Aorta (tissue), 5 donors: Measurements from ENCODE around the gene PEMT. TPM values are rescaled to one million over a fixed set of nuclear protein-coding genes. Genes with fewer than 3 reads are reported as not detected.

ENCODE experiments used
- ATAC-seq: fragments of 200-7000 bp; cut with Tn5 transposase; one replicate; pipeline ENCODE4 v1.9.1; 2022; ENCODE audit warnings: moderate library complexity; ENCODE audit not compliant: low FRiP score
- DNase-seq, 2 donors: peaks; one replicate each; pipeline ENCODE4 v3.0.0-alpha.2; 2020
- H3K27ac ChIP-seq, 2 donors: one replicate each; pipeline ENCODE4 v1.5.1; 2013; ENCODE audit warnings: low read length in 2 of 2, mild to moderate bottlenecking in 2 of 2, moderate library complexity in 2 of 2, control low read depth in 1 of 2, inconsistent platforms in 1 of 2, low read depth in 1 of 2
- H3K27me3 ChIP-seq, 2 donors: one replicate each; pipeline ENCODE4 v1.6.1; 2013; ENCODE audit warnings: control low read depth in 1 of 2, low read length in 1 of 2, mild to moderate bottlenecking in 1 of 2, moderate library complexity in 1 of 2; ENCODE audit not compliant: insufficient read depth in 2 of 2, control insufficient read depth in 1 of 2
- H3K36me3 ChIP-seq, 2 donors: one replicate each; pipeline ENCODE4 v1.6.1; 2013; ENCODE audit warnings: control low read depth in 1 of 2, low read length in 1 of 2, mild to moderate bottlenecking in 1 of 2; ENCODE audit not compliant: insufficient read depth in 2 of 2, control insufficient read depth in 1 of 2
- H3K4me1 ChIP-seq, 2 donors: one replicate each; pipeline ENCODE4 v1.6.1; 2013; ENCODE audit warnings: low read length in 2 of 2, control low read depth in 1 of 2, mild to moderate bottlenecking in 1 of 2, moderate library complexity in 1 of 2; ENCODE audit not compliant: insufficient read depth in 2 of 2, control insufficient read depth in 1 of 2
- H3K4me3 ChIP-seq, 2 donors: one replicate each; pipeline ENCODE4 v1.5.1; 2013; ENCODE audit warnings: low read length in 2 of 2, control low read depth in 1 of 2, mild to moderate bottlenecking in 1 of 2
- H3K9me3 ChIP-seq: one replicate; pipeline ENCODE4 v1.6.1; 2013; ENCODE audit warnings: mild to moderate bottlenecking, low read length; ENCODE audit not compliant: control insufficient read depth
- WGBS, 2 donors: extraction: QIAGEN DNeasy Blood & Tissue Kit; methylation state at CpG; one replicate each; pipeline ENCODE4 v1.1.7; 2013; 5-methylcytosine and 5-hydroxymethylcytosine counted together
- intact Hi-C, 2 donors: fragments of 100-400 bp; cut with DNase I; formaldehyde crosslinking; loops; one replicate each; pipeline versions ENCODE4 v1.14.2 to v1.15.0; 2022
- polyA plus RNA-seq, 2 donors: library from polyadenylated mRNA; stranded (reverse); fragments of 200-250 nt; gene quantifications; one replicate each; pipeline ENCODE4 v1.2.3, GENCODE V29; 2013
- total RNA-seq, 2 donors: library from RNA; stranded (reverse); fragmentation: NEBNext Ultra II Directional; extraction: Animal tissue kit (Norgen Biotek cat#: 25700); gene quantifications; one replicate each; pipeline ENCODE4 v1.2.1, GENCODE V29; 2021
- donor health status: healthy with polysubstance abuse.
- donor health status: Bipolar disorder and iron deficiency.
- donor health status: DM: no; HTN: no; CAD: no.
- donor health status: DM: no; HTN: no; CAD: no.
- donor health status: DM: yes; HTN: yes; CAD: no.

Gene PEMT
- total and polyA plus RNA-seq, 4 donors = 4.5 to 23.8 (median 16.5) TPM

GRCh38 chr17:17512866-17513265, 78.6 kb downstream of the PEMT start:
- no peaks in the 10 kb centered on the region for H3K27me3 ChIP-seq
- no peaks in the 10 kb centered on the region for H3K36me3 ChIP-seq
- ATAC-seq = no peak
- WGBS, 2 donors = 97% methylated on average over 5 of the region's 5 CpGs
- H3K4me1 ChIP-seq = no peaks in the 10 kb centered on the region
- peak in 1 of 2 donors; percentile 19 for DNase-seq
- H3K4me3 ChIP-seq = no peak overlapping the region
- H3K9me3 ChIP-seq = no peaks in the 10 kb centered on the region
- no peak overlapping the region for H3K27ac ChIP-seq
- intact Hi-C loops = no loop called here

- intact Hi-C loops = no loop called here
Observed at GRCh38 chr17:17511881-17512858, 79.3 kb downstream of the PEMT start.

DNA sequence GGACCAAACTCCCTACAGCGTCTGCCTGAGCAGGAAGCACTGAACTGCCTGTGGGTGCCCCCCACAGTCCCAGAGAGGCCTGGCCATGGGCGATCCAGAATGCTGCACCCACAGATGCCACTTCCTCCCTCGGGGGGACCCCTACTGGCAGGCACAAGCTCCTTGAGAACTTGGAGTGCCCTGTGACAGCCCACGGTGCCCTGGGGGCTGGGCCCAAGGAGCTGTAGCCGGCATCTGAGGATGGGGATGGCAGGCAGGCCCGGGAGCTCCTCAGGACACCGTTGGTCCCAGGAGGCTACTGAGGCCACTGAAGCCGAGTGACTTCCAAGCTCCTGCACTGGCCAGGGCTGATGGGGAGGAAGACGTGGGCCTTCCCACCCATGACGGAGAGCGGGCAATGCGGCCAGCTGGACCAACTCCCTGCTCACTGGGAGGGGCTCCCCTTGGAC, 80.2 kb downstream of the PEMT start:
- H3K4me1 ChIP-seq = no peaks in the 10 kb centered on the region
- no peak overlapping the region for H3K27ac ChIP-seq
- H3K36me3 ChIP-seq = no peaks in the 10 kb centered on the region
- no peaks in the 10 kb centered on the region for H3K27me3 ChIP-seq
- no peak for ATAC-seq
- DNase-seq = peak in 1 of 2 donors; percentile 47
- H3K4me3 ChIP-seq = no peak overlapping the region
- H3K9me3 ChIP-seq = no peaks in the 10 kb centered on the region
- intact Hi-C loops = no loop called here
- 55 to 61% methylated on average over 9 to 12 of the region's 12 CpGs for WGBS, 2 donors

More at GRCh38 chr17:17511881-17512858, 79.3 kb downstream of the PEMT start:
- Histone ChIP-seq H3K27ac (no peak overlapping the region), H3K9me3 (no peaks in the 10 kb centered on the region), H3K36me3 (no peaks in the 10 kb centered on the region), H3K27me3 (no peaks in the 10 kb centered on the region), H3K4me1 (no peaks in the 10 kb centered on the region), H3K4me3 (no peak overlapping the region)
- WGBS, 2 donors = 69 to 70% methylated on average over 29 of the region's 29 CpGs
- ATAC-seq (no peak), DNase-seq (peak; percentile 50 to 81)

- Histone ChIP-seq H3K27me3 (no peaks in the 10 kb centered on the region), H3K27ac (no peak overlapping the region), H3K4me3 (no peak overlapping the region), H3K36me3 (no peaks in the 10 kb centered on the region), H3K9me3 (no peaks in the 10 kb centered on the region), H3K4me1 (no peaks in the 10 kb centered on the region)
- ATAC-seq (no peak), DNase-seq (peak; percentile 29 to 69)
- intact Hi-C loops = no loop called here
- 95 to 96% methylated on average over 20 of the region's 20 CpGs for WGBS, 2 donors
Observed at GRCh38 chr17:17510456-17511292, 80.8 kb downstream of the PEMT start.

DNA sequence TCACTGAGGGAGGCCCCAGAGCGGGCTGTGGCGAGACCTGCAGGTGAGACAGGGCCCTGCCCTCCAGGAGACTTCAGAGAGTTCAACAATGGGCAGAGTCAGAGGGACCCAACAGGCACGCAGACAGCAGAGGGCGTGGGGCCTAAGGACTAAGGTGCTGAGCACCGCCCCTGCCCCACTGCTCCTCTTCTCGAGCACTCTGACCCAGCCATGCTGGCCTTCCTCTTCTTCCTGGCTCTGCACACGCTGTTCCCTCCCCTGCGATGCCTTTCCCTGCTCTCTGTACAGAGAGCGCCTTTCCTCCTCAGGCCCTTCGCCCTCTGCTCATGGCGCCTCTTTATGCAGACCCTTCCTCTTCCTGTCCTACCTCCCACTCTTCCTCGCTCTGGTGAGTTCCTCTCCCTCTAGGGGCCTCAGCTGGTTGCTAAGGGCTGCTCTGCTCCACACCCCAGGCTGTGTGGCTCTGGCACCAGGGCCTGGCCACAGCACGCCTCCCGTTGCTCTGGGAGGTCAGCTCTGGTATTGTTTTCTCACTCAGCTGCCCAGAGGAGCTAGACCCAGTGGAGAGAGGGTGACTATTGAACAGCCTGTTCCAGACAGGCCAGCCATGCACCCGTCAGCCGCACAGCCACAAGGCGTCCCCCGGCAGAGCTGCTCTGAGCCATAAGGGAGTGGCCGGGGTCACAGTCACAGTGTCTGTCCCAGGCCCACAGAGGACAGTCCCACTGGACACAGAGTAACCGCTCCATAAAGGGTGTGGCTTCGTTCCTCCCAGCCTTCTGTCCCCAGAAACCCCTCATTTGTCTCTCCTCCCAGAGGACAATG, 81.7 kb downstream of the PEMT start:
- H3K9me3 ChIP-seq = no peaks in the 10 kb centered on the region
- WGBS, 2 donors = 97 to 98% methylated on average over 18 to 21 of the region's 21 CpGs
- no peaks in the 10 kb centered on the region for H3K27me3 ChIP-seq
- peak; percentile 36 to 61 for DNase-seq
- ATAC-seq = no peak
- intact Hi-C loops = no loop called here
- no peak overlapping the region for H3K27ac ChIP-seq
- no peaks in the 10 kb centered on the region for H3K4me1 ChIP-seq
- H3K36me3 ChIP-seq = no peaks in the 10 kb centered on the region
- H3K4me3 ChIP-seq = no peak overlapping the region

DNA sequence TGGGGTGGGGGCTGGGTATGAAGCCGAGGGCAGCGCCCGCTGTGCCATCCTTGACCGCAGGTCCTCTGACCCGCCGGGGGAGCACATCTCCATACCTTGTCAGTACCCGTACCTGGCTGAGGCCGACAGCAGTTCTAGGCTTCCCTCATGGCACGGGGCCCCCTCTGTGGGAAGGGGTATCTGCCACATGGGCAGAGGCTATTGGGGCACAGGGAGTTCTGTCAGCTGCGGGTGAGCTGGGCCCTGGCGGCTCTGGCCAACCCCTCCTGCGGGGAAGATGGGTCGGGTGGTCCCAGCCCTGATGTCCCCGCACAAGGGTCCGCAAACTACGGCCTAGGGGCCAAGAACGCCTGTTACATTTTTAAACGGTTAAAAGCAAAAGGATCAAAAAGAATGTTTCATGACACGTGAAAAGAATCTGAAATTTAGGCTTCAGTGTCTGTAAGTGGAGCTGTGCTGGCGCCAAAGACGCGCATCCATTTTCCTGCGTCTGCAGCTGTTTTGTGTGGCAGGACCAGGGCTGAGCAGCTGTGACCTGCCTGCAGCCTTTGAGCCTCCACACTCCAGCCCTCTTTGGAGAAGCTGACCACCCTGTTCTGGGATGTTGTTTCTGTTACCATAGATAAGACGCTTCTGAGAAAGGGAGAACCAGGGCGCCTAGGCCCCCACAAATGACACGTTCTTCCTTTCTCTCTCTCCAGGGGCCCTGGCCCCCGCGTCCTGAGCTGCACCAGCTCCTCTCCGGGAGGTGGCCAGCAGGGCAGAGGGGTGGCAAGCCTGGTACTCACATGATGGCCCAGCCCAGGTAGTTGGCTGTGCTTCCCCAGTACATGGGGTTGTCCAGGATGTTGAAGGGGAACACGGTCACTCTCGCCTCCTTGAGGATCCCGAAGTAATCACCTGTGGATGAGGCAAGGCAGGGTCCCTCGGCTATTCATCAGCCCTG, 82.6 kb downstream of the PEMT start:
- 93 to 96% methylated on average over 33 of the region's 33 CpGs for WGBS, 2 donors
- H3K4me1 ChIP-seq = no peaks in the 10 kb centered on the region
- no peaks in the 10 kb centered on the region for H3K27me3 ChIP-seq
- H3K9me3 ChIP-seq = no peaks in the 10 kb centered on the region
- no peak overlapping the region for H3K27ac ChIP-seq
- ATAC-seq (no peak), DNase-seq (peak; percentile 42 to 57)
- no peaks in the 10 kb centered on the region for H3K36me3 ChIP-seq
- intact Hi-C loops = no loop called here
- no peak overlapping the region for H3K4me3 ChIP-seq

GRCh38 chr17:17508019-17508535, 83.4 kb downstream of the PEMT start:
- Histone ChIP-seq H3K36me3 (no peaks in the 10 kb centered on the region), H3K4me1 (no peaks in the 10 kb centered on the region), H3K27me3 (no peaks in the 10 kb centered on the region), H3K4me3 (no peak overlapping the region), H3K27ac (no peak overlapping the region), H3K9me3 (no peaks in the 10 kb centered on the region)
- WGBS, 2 donors = 90 to 91% methylated on average over 11 of the region's 11 CpGs
- DNase-seq (peak in 1 of 2 donors; percentile 59), ATAC-seq (no peak)
- intact Hi-C loops = no loop called here
